K562 (cell line): ENCODE results near the gene CEP95. TPM values are rescaled to one million over a fixed set of nuclear protein-coding genes. Genes with fewer than 3 reads are reported as not detected.

ENCODE experiments used
- ARID1B ChIP-seq: fragments of 450-650 bp; IDR thresholded peaks from 2 replicates; pipeline ENCODE4 v1.6.1; 2016; ENCODE audit warnings: antibody characterized with exemption, mild to moderate bottlenecking, inconsistent platforms
- CEBPG ChIP-seq, 3 experiments: fragments of 200-800 bp in 1 of 3; sonication (Bioruptor generic) in 1 of 3; sonication (generic) in 1 of 3; formaldehyde crosslinking in 1 of 3; IDR thresholded peaks in 2 of 3; conservative IDR thresholded peaks in 1 of 3; 2 replicates each; pipeline versions ENCODE4 v1.6.1 to v1.8.0; 2016 to 2022; ENCODE audit warnings: missing compliant biosample characterization in 2 of 3, missing genetic modification characterization in 2 of 3, mild to moderate bottlenecking in 1 of 3, missing genetic modification reagents in 1 of 3
- CEBPZ ChIP-seq: fragments of 150-350 bp; IDR thresholded peaks from 2 replicates; pipeline ENCODE4 v1.6.1; 2014; ENCODE audit warnings: low read depth, mild to moderate bottlenecking, low read length, borderline replicate concordance
- CXXC5 ChIP-seq: fragments of 250-450 bp; sonication (Bioruptor Pico); IDR thresholded peaks from 2 replicates; pipeline ENCODE4 v1.8.0; 2022; ENCODE audit warnings: inconsistent platforms, mild to moderate bottlenecking, moderate library complexity
- HDAC3 ChIP-seq: fragments of 450-650 bp; IDR thresholded peaks from 2 replicates; pipeline ENCODE4 v1.6.1; 2018; ENCODE audit warnings: borderline replicate concordance, mild to moderate bottlenecking, moderate library complexity; ENCODE audit not compliant: partially characterized antibody
- KDM4B ChIP-seq, 2 experiments: fragments of 450-650 bp in 1 of 2; sonication (generic) in 1 of 2; IDR thresholded peaks; 2 replicates each; pipeline ENCODE4 v1.6.1; 2016 to 2017; ENCODE audit warnings: borderline replicate concordance in 2 of 2, antibody characterized with exemption in 1 of 2, low read depth in 1 of 2, mild to moderate bottlenecking in 1 of 2
- MAFF ChIP-seq: IDR thresholded peaks from 2 replicates; pipeline ENCODE4 v1.6.1; 2012; ENCODE audit warnings: low read length, improper control_type of control experiment
- MAZ ChIP-seq, 2 experiments: fragments of 450-650 bp in 1 of 2; sonication (generic) in 1 of 2; formaldehyde crosslinking; IDR thresholded peaks in 1 of 2; conservative IDR thresholded peaks in 1 of 2; 2 replicates each; pipeline versions ENCODE4 v1.4.0 to v1.5.0; 2020; ENCODE audit warnings: mild to moderate bottlenecking in 1 of 2, missing genetic modification reagents in 1 of 2
- NCOR1 ChIP-seq: fragments of 450-650 bp; IDR thresholded peaks from 2 replicates; pipeline ENCODE4 v1.6.1; 2016; ENCODE audit warnings: mild to moderate bottlenecking, moderate library complexity
- NR2C2 ChIP-seq, 2 experiments: fragments of 200-800 bp in 1 of 2; sonication (Bioruptor generic) in 1 of 2; sonication (generic) in 1 of 2; formaldehyde crosslinking in 1 of 2; IDR thresholded peaks; 2 replicates each; pipeline versions ENCODE4 v1.6.1 to v1.8.0; 2016 to 2022; ENCODE audit warnings: mild to moderate bottlenecking in 1 of 2, missing compliant biosample characterization in 1 of 2, missing genetic modification characterization in 1 of 2, missing genetic modification reagents in 1 of 2
- RBBP5 ChIP-seq: fragments of 200-600 bp; sonication (generic); IDR thresholded peaks from 2 replicates; pipeline ENCODE4 v1.6.1; 2012; ENCODE audit warnings: borderline replicate concordance, mild to moderate bottlenecking, low read length, control low read depth, inconsistent platforms; ENCODE audit not compliant: insufficient read depth, poor library complexity, severe bottlenecking
- SIN3A ChIP-seq, 2 experiments: fragments of 150-350 bp in 1 of 2; IDR thresholded peaks; 2 replicates each; pipeline ENCODE4 v1.6.1; 2011 to 2016; ENCODE audit warnings: borderline replicate concordance in 2 of 2, low read depth in 2 of 2, low read length in 2 of 2, mild to moderate bottlenecking in 2 of 2, moderate library complexity in 2 of 2; ENCODE audit not compliant: control insufficient read depth in 1 of 2
- ZFP1 ChIP-seq: fragments of 450-650 bp; formaldehyde crosslinking; IDR thresholded peaks from 2 replicates; pipeline ENCODE4 v1.4.0; 2020; ENCODE audit warnings: mild to moderate bottlenecking, mixed read lengths
- ZNF175 ChIP-seq: fragments of 200-800 bp; sonication (Bioruptor generic); IDR thresholded peaks from 2 replicates; pipeline ENCODE4 v1.6.1; 2016; ENCODE audit warnings: low read depth, mild to moderate bottlenecking, missing genetic modification characterization, missing compliant biosample characterization
- ZNF263 ChIP-seq: sonication (generic); formaldehyde crosslinking; IDR thresholded peaks from 2 replicates; pipeline ENCODE4 v1.8.0; 2022; ENCODE audit warnings: mild to moderate bottlenecking, missing genetic modification reagents, borderline replicate concordance
- ZNF589 ChIP-seq: fragments of 200-800 bp; sonication (Bioruptor generic); IDR thresholded peaks from 2 replicates; pipeline ENCODE4 v1.6.1; 2016; ENCODE audit warnings: low read depth, missing genetic modification characterization, missing compliant biosample characterization
- polyA plus RNA-seq, 8 experiments: library from polyadenylated mRNA; depleted of rRNA in 4 of 8; stranded (reverse) in 5 of 8; unstranded in 3 of 8; fragments of >200 nt; fragmentation: Nextera tagmentation in 2 of 8; fragmentation: Illumina TruSeq in 1 of 8; extraction: Ambion mirVana in 2 of 8; extraction: Trizol in 1 of 8; gene quantifications; 2 replicates each; pipeline versions ENCODE4 v1.2.1 to v1.2.3, GENCODE V29; 2011 to 2014; ENCODE audit warnings: inconsistent platforms in 1 of 8, missing spikeins in 1 of 8
- total RNA-seq, 7 experiments: library from RNA; depleted of rRNA in 6 of 7; stranded (reverse); fragments of >200 nt in 6 of 7; fragmentation: Illumina TruSeq in 2 of 7; extraction: Trizol in 2 of 7; gene quantifications; 2 replicates each; pipeline versions ENCODE4 v1.2.1 to v1.2.3, GENCODE V29; 2011 to 2021; ENCODE audit warnings: low replicate concordance in 1 of 7
- TF ChIP-seq, protein P1 (sequence below): sonication (generic); formaldehyde crosslinking; IDR thresholded peaks from 2 replicates; pipeline ENCODE4 v1.4.0; 2020; ENCODE audit warnings: mild to moderate bottlenecking, missing genetic modification reagents
- TF ChIP-seq, protein P2 (sequence below), 2 experiments: fragments of 200-800 bp in 1 of 2; sonication (Bioruptor generic) in 1 of 2; sonication (generic) in 1 of 2; formaldehyde crosslinking in 1 of 2; IDR thresholded peaks in 1 of 2; conservative IDR thresholded peaks in 1 of 2; 2 replicates each; pipeline versions ENCODE4 v1.5.0 to v1.6.1; 2016 to 2020; ENCODE audit warnings: missing compliant biosample characterization in 1 of 2, missing genetic modification characterization in 1 of 2, missing genetic modification reagents in 1 of 2

Gene CEP95
- total and polyA plus RNA-seq, 9 of the 15 experiments (the other 6 are each of a cell fraction or from before 2014, with no cell fraction given) = 26.7 to 80.7 (median 56.9) TPM

DNA sequence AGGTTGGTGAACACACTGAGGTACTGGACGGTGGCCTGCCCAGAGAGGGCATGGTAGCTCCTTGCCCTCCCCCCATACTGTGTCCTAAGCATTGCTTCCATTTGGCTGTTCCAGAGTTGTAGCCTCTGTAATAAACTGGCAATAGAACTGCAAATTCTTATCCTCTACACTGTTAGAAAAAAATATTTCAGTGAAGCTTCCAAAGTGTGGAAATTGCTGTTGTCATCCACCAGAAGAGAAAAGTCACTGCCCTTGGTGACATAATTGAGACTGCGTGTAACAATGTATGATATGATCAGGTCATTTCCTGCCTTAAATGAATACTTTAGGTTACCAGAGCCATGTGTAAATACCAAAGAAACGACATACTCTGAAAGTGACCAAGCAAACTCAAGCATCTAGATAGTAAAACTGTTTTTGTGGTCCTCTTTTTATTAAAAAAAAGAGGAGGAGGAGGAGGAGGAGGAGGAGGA lies 65.9 kb downstream of the CEP95 start (continued):
- TF ChIP-seq SIN3A (IDR thresholded peaks at IDR 0.05; ENCODE audit: borderline replicate concordance in 2 of 2, control insufficient read depth in 1 of 2, low read depth in 2 of 2, low read length in 2 of 2) (no peak), ZNF589 (CRISPR knock-in tag) (peak; percentile 76; the same call in 1 of the 2 replicates), MAFF (peak; percentile 52; the same call in 1 of the 2 replicates), NCOR1 (0 out of 2 replicates have a peak, but pooled peaks have one; percentile 7), CXXC5 (peak; percentile 53), ZFP1 (CRISPR knock-in tag) (no peak), CEBPG (CRISPR knock-in tag; IDR thresholded peaks at IDR 0.05) (no peak), CEBPG (tag; conservative IDR thresholded peaks at IDR 0.05 in 1 of 2, IDR thresholded peaks at IDR 0.05 in 1 of 2) (peak; percentile 53 to 60), CEBPZ (no peak), RBBP5 (peak; percentile 28), NR2C2 (CRISPR knock-in tag; IDR thresholded peaks at IDR 0.05) (no peak), NR2C2 (tag; IDR thresholded peaks at IDR 0.05) (peak; percentile 21; the same call in 1 of the 2 replicates), ZNF175 (CRISPR knock-in tag) (peak; percentile 46; the same call in 1 of the 2 replicates), KDM4B (IDR thresholded peaks at IDR 0.05; ENCODE audit: borderline replicate concordance in 2 of 2, low read depth in 1 of 2) (no peak; a peak in 1 of 4 replicates), ARID1B (peak; percentile 59), ZNF263 (CRISPR knock-in tag) (peak; percentile 95; the same call in 1 of the 2 replicates), HDAC3 (peak; percentile 60), MAZ (CRISPR knock-in tag; conservative IDR thresholded peaks at IDR 0.05 in 1 of 2, IDR thresholded peaks at IDR 0.05 in 1 of 2) (peak in 1 of 2 experiments; percentile 14; a peak in 1 of 4 replicates)
- TF ChIP-seq, protein P1, sequence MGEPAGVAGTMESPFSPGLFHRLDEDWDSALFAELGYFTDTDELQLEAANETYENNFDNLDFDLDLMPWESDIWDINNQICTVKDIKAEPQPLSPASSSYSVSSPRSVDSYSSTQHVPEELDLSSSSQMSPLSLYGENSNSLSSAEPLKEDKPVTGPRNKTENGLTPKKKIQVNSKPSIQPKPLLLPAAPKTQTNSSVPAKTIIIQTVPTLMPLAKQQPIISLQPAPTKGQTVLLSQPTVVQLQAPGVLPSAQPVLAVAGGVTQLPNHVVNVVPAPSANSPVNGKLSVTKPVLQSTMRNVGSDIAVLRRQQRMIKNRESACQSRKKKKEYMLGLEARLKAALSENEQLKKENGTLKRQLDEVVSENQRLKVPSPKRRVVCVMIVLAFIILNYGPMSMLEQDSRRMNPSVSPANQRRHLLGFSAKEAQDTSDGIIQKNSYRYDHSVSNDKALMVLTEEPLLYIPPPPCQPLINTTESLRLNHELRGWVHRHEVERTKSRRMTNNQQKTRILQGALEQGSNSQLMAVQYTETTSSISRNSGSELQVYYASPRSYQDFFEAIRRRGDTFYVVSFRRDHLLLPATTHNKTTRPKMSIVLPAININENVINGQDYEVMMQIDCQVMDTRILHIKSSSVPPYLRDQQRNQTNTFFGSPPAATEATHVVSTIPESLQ = no peak
- TF ChIP-seq, protein P2, sequence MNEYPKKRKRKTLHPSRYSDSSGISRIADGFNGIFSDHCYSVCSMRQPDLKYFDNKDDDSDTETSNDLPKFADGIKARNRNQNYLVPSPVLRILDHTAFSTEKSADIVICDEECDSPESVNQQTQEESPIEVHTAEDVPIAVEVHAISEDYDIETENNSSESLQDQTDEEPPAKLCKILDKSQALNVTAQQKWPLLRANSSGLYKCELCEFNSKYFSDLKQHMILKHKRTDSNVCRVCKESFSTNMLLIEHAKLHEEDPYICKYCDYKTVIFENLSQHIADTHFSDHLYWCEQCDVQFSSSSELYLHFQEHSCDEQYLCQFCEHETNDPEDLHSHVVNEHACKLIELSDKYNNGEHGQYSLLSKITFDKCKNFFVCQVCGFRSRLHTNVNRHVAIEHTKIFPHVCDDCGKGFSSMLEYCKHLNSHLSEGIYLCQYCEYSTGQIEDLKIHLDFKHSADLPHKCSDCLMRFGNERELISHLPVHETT (CRISPR knock-in tag; conservative IDR thresholded peaks at IDR 0.05 in 1 of 2, IDR thresholded peaks at IDR 0.05 in 1 of 2) = peak in 1 of 2 experiments; percentile 19; a peak in 1 of 4 replicates
